Melanocyte of skin (primary cell): ENCODE data around the gene FBXL17. TPM values are rescaled to one million over a fixed set of nuclear protein-coding genes. Genes with fewer than 3 reads are reported as not detected.

Source experiments
- small RNA-seq, 2 donors: library from RNA; depleted of rRNA; stranded (forward); fragments of <200 nt; gene quantifications; one replicate each; pipeline ENCODE3, GENCODE V24; 2012
- total RNA-seq, 2 donors: library from RNA; depleted of rRNA; stranded (reverse); fragments of >200 nt; gene quantifications; 2 replicates each; pipeline ENCODE4 v1.2.3, GENCODE V29; 2012

Gene FBXL17
- total RNA-seq: 10 to 100 TPM in 1 of 2 donors, 1 to 10 TPM in 1; 8.3 to 13.1 TPM

DNA sequence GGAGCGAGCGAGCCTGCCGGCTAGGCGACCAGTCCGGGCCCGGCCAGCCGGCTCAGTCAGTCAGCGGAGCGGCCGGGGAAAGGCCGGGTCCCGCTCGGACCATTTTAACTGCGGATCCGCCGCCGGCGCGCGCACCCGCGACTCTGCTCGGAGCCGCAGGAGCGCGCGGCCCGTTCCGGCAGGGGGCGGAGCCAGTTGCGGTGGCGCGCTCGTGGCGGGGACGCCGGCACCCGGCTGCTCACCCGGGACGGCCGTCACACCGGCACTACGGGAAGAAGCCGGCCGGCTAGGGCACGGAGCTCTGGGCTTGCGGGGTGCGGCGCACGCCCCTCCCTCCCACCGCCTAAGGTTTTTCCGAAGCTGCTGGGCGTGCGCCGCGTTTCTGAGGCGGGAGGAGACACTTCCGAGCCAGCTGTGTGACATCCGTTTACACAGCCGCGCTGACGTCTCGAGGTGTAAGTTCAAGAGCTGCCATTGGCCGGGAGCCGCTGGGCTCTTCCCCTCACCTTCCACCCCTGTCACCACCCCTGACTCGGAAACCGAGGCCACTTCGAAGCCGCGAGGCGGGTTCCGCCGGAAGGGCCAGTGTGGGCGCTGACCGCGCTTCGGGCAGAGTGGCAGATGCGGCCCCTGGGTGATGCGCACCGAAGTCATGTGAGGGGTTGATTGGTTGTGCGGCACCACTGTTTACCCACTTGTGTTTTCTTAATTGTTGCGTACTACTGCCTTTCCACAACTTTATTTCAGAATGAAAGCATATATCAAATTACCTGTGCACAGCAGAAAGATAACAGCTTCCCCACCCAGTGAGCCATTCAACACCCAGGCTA, at the start of gene FBXL17:
FBXL17 (minus strand) TSS at position 145 of the 830 bp plus-strand sequence.

Small RNA genes within 50 kb of the gene (small RNA-seq; reads per million reads assigned to genes)
- 0 to 0.04 reads per million in 2 donors for gene RN7SKP122
